Endothelial cell of umbilical vein (primary cell): ENCODE measurements around the gene PTGFRN. TPM values are rescaled to one million over a fixed set of nuclear protein-coding genes. Genes with fewer than 3 reads are reported as not detected.

Source experiments
- BruUV-seq: library from RNA; stranded (reverse); fragments of 400-500 nt; replicated peaks from 2 replicates; lab custom pipeline; 2021; lab: Mats Ljungman, UMichigan
- CTCF ChIA-PET: fragments of 300-600, 350-600 bp; sonication (Branson Sonifier 250); formaldehyde crosslinking; loops from one replicate; lab custom pipeline; 2021; ENCODE audit warnings: antibody characterized with exemption, inconsistent platforms; lab: Charles Lee
- POLR2A ChIA-PET: fragments of 300-600, 350-600 bp; sonication (Branson Sonifier 250); formaldehyde crosslinking; loops from one replicate; lab custom pipeline; 2021; ENCODE audit warnings: antibody characterized with exemption, inconsistent platforms; lab: Charles Lee
- DNase-seq: peaks from one replicate; pipeline ENCODE4 v3.0.0-alpha.2; 2011; ENCODE audit warnings: low read depth, low spot score
- FAIRE-seq: peaks from 2 replicates; lab custom pipeline; 2011; peaks lifted over from hg19 to GRCh38; lab: Jason Lieb, UNC
- H2AFZ ChIP-seq: 2 replicates; pipeline ENCODE4 v1.6.0; 2012; ENCODE audit warnings: low read depth, low read length, control low read depth, inconsistent platforms
- H3K27ac ChIP-seq: 2 replicates; pipeline ENCODE4 v1.5.1; 2011; ENCODE audit warnings: low read depth, mild to moderate bottlenecking, control low read depth, low read length, moderate library complexity; ENCODE audit not compliant: insufficient read depth
- H3K27me3 ChIP-seq, 2 experiments: 2 replicates each; pipeline versions ENCODE4 v1.6.0 to v1.6.1; 2011; ENCODE audit warnings: low read length in 2 of 2, mixed read lengths in 1 of 2; ENCODE audit not compliant: control insufficient read depth in 2 of 2, insufficient read depth in 2 of 2
- H3K36me3 ChIP-seq, 2 experiments: 2 replicates in 1 of 2; 3 replicates in 1 of 2; pipeline ENCODE4 v1.5.1; 2011; ENCODE audit warnings: low read length in 2 of 2, mild to moderate bottlenecking in 1 of 2, moderate library complexity in 1 of 2; ENCODE audit not compliant: control insufficient read depth in 2 of 2, insufficient read depth in 2 of 2; ENCODE audit errors: extremely low read depth in 1 of 2
- H3K4me1 ChIP-seq: 3 replicates; pipeline ENCODE4 v1.5.1; 2011; ENCODE audit warnings: mild to moderate bottlenecking, low read length; ENCODE audit not compliant: control insufficient read depth, insufficient read depth; ENCODE audit errors: extremely low read depth
- H3K4me2 ChIP-seq: 2 replicates; pipeline ENCODE4 v1.6.1; 2011; ENCODE audit warnings: low read length, control low read depth, mixed read lengths; ENCODE audit not compliant: insufficient read depth
- H3K4me3 ChIP-seq, 3 experiments: fragments of 200-600 bp in 1 of 3; sonication (generic), shearing (Covaris generic) in 1 of 3; replicated peaks in 1 of 3; 2 replicates each; pipeline ENCODE4 v1.5.1; 2011 to 2016; ENCODE audit warnings: control low read depth in 3 of 3, low read length in 3 of 3, mild to moderate bottlenecking in 2 of 3, inconsistent platforms in 1 of 3, low read depth in 1 of 3, moderate library complexity in 1 of 3; ENCODE audit not compliant: insufficient read depth in 1 of 3
- H3K79me2 ChIP-seq: 2 replicates; pipeline ENCODE4 v1.6.0; 2012; ENCODE audit warnings: low read length, inconsistent platforms; ENCODE audit not compliant: control insufficient read depth, insufficient read depth
- H3K9ac ChIP-seq: replicated peaks from 2 replicates; pipeline ENCODE3; 2011; ENCODE audit warnings: low read length, control low read depth; ENCODE audit not compliant: insufficient read depth; ENCODE audit errors: extremely low read depth
- H3K9me1 ChIP-seq: replicated peaks from 3 replicates; pipeline ENCODE4 v1.6.0; 2011; ENCODE audit warnings: mild to moderate bottlenecking, low read length; ENCODE audit not compliant: control insufficient read depth, insufficient read depth; ENCODE audit errors: extremely low read depth
- H3K9me3 ChIP-seq: replicated peaks from 2 replicates; pipeline ENCODE4 v1.5.1; 2012; ENCODE audit warnings: low read length, inconsistent platforms; ENCODE audit not compliant: control insufficient read depth, insufficient read depth
- H4K20me1 ChIP-seq: replicated peaks from 2 replicates; pipeline ENCODE3; 2011; ENCODE audit warnings: mild to moderate bottlenecking, low read length; ENCODE audit not compliant: control insufficient read depth, insufficient read depth; ENCODE audit errors: extremely low read depth
- CTCF ChIP-seq, 2 donors: IDR thresholded peaks; 1 replicate in 1 of 2; 2 replicates in 1 of 2; pipeline ENCODE4 v1.5.1; 2011; ENCODE audit warnings: low read length in 2 of 2, mild to moderate bottlenecking in 2 of 2, moderate library complexity in 2 of 2, control low read depth in 1 of 2, inconsistent platforms in 1 of 2, low read depth in 1 of 2; ENCODE audit not compliant: insufficient read depth in 1 of 2; ENCODE audit errors: extremely low read depth in 1 of 2
- EZH2 ChIP-seq: IDR thresholded peaks from 2 replicates; pipeline ENCODE4 v1.6.1; 2012; ENCODE audit warnings: borderline replicate concordance, low read depth, mild to moderate bottlenecking, moderate library complexity, low read length, inconsistent platforms; ENCODE audit not compliant: severe bottlenecking
- FOS ChIP-seq: IDR thresholded peaks from 2 replicates; pipeline ENCODE4 v1.6.1; 2011; ENCODE audit warnings: mild to moderate bottlenecking, low read length, moderate library complexity, borderline replicate concordance; ENCODE audit not compliant: insufficient read depth
- JUN ChIP-seq: IDR thresholded peaks from 2 replicates; pipeline ENCODE4 v1.6.1; 2011; ENCODE audit warnings: borderline replicate concordance, low read depth; ENCODE audit not compliant: insufficient read length, insufficient read depth
- MYC ChIP-seq: IDR thresholded peaks from one replicate; pipeline ENCODE4 v1.6.1; 2011; ENCODE audit warnings: mild to moderate bottlenecking, low read depth, low read length
- POLR2AphosphoS5 ChIP-seq: IDR thresholded peaks from 2 replicates; pipeline ENCODE4 v1.6.1; 2012; ENCODE audit warnings: low read depth, mild to moderate bottlenecking, control low read depth, low read length, moderate library complexity; ENCODE audit not compliant: insufficient read depth
- dilution Hi-C: fragments of 300-500 bp; cut with MboI; formaldehyde crosslinking; loops from one replicate; pipeline ENCODE4 v1.15.0; 2019; ENCODE audit warnings: low sequenced_read_pairs; ENCODE audit not compliant: extremely low pct_ligation_motif_present
- intact Hi-C: fragments of 100-400 bp; cut with micrococcal nuclease; formaldehyde crosslinking; loops from one replicate; pipeline ENCODE4 v1.10.0; 2022
- polyA plus RNA-seq, 4 experiments: library from polyadenylated mRNA; depleted of rRNA in 3 of 4; stranded (reverse) in 3 of 4; unstranded in 1 of 4; fragments of >200 nt; gene quantifications; 2 replicates each; pipeline versions ENCODE4 v1.2.1 to v1.2.3, GENCODE V29; 2011 to 2012; ENCODE audit warnings: missing spikeins in 1 of 4
- total RNA-seq: library from RNA; stranded (reverse); gene quantifications from 2 replicates; pipeline ENCODE4 v1.2.3, GENCODE V29; 2021
- TF ChIP-seq, protein P1 (sequence below): IDR thresholded peaks from 2 replicates; pipeline ENCODE4 v1.6.1; 2011; ENCODE audit not compliant: insufficient read depth, insufficient read length

The PTGFRN gene
- total and polyA plus RNA-seq, 2 donors (not counting 3 experiments of a cell fraction or from before 2014, with no cell fraction given) = 39.6 to 60.7 TPM

DNA sequence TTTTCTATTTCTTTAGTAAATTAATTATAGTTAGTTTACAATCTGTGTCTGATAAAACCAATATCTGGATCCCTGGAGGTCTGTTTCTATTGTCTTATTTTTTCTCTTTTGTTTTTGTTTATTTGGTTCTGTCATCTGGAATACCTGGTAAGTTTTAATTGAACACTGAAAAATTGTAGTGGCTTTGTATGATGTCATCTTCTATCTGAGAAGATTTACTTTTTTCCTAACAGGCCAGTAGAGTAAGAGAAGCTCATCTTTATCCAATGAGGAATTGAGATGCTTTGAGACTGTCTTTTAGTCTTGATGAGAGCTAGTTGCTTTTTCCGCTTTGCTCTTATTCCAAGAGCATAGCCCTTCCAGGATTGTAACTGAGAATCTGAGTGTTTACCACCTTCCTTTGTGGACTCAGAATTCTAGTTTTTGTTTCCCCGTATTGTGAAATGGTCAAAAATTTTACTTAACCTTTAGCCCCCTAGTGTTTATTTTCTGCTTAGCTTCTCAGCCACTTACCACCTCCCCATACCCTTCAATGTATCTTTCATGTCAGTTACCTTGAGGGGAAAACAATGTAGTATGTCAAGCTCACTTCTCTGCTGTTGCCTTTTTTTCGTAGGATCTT is 25.0 kb downstream of the PTGFRN start:
- ChIA-PET CTCF (interaction anchor here (0.7 to 1.9 kb wide), 9 partner anchors 10 to 197 kb away, joined by 3 to 15 read pairs (median 3); no protein-coding TSS in a partner anchor), POLR2A (no interaction called here)
- BruUV-seq = no TSS peak
- Histone ChIP-seq H3K4me3 (no peak overlapping the region), H3K4me1 (no peaks in the 10 kb centered on the region), H3K27me3 (no peaks in the 10 kb centered on the region), H3K9me3 (no peaks in the 10 kb centered on the region), H4K20me1 (no peaks in the 10 kb centered on the region), H3K9ac (no peak overlapping the region), H3K27ac (no peak overlapping the region), H3K9me1 (no peaks in the 10 kb centered on the region), H3K36me3 (no peaks in the 10 kb centered on the region), H2AFZ (no peak overlapping the region), H3K79me2 (no peaks in the 10 kb centered on the region), H3K4me2 (no peak overlapping the region)
- TF ChIP-seq CTCF (IDR thresholded peaks at IDR 0.05; ENCODE audit: extremely low read depth in 1 of 2, insufficient read depth in 1 of 2, low read depth in 1 of 2, low read length in 2 of 2) = peak in 1 of 2 donors; percentile 6
- TF ChIP-seq FOS = no peak
- peak; percentile 2 for TF ChIP-seq JUN
- TF ChIP-seq, protein P1, sequence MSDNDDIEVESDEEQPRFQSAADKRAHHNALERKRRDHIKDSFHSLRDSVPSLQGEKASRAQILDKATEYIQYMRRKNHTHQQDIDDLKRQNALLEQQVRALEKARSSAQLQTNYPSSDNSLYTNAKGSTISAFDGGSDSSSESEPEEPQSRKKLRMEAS = no peak
- intact Hi-C loops = no loop called here
- DNase-seq (no peak), FAIRE-seq (peak; percentile 47)
- dilution Hi-C loops = no loop called here

DNA sequence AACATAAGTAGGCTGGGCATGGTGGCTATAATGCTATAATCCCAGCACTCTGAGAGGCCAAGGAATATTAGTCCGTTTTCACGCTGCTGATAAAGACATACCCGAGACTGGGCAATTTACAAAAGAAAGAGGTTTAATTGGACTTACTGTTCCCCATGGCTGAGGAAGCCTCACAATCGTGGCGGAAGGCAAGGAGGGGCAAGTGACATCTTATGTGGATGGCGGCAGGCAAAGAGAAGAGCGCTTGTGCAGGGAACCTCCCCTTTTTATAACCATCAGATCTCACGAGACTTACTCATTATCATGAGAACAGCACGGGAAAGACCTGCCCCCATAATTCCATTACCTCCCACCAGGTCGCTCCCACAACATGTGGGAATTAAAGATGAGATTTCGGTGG is 28.5 kb downstream of the PTGFRN start:
- no peak overlapping the region for H3K27ac ChIP-seq
- TF ChIP-seq EZH2 (no peak), JUN (no peak), CTCF (IDR thresholded peaks at IDR 0.05; ENCODE audit: extremely low read depth in 1 of 2, insufficient read depth in 1 of 2, low read depth in 1 of 2, low read length in 2 of 2) (no peak), POLR2AphosphoS5 (no peak), MYC (no peak), FOS (no peak)
- TF ChIP-seq, protein P1 = no peak
- no peaks in the 10 kb centered on the region for H3K9me1 ChIP-seq
- intact Hi-C loops = no loop called here
- H3K4me1 ChIP-seq = no peaks in the 10 kb centered on the region
- no peaks in the 10 kb centered on the region for H3K27me3 ChIP-seq
- H4K20me1 ChIP-seq = no peaks in the 10 kb centered on the region
- no peak overlapping the region for H3K4me3 ChIP-seq
- dilution Hi-C loops = no loop called here
- H2AFZ ChIP-seq = no peak overlapping the region
- no peak overlapping the region for H3K4me2 ChIP-seq
- no peaks in the 10 kb centered on the region for H3K9me3 ChIP-seq
- no peak for FAIRE-seq
- H3K79me2 ChIP-seq = no peaks in the 10 kb centered on the region
- H3K36me3 ChIP-seq = no peaks in the 10 kb centered on the region
- DNase-seq = no peak
- BruUV-seq = no TSS peak
- POLR2A ChIA-PET = no interaction called here
- H3K9ac ChIP-seq = no peak overlapping the region
- CTCF ChIA-PET = no interaction called here
